Lung (tissue), 12 donors: ENCODE data around the gene IGSF23. TPM values are rescaled to one million over a fixed set of nuclear protein-coding genes. Genes with fewer than 3 reads are reported as not detected.
A peak's percentile ranks its signal among the peaks of the same experiment; 100 is the strongest.

ENCODE experiments used
- ATAC-seq: fragments of 200-7000 bp; cut with Tn5 transposase; one replicate; pipeline ENCODE4 v1.9.1; 2020; ENCODE audit warnings: moderate number of reproducible peaks; ENCODE audit not compliant: insufficient read depth, low FRiP score
- DNase-seq, 3 donors: peaks; one replicate each; pipeline ENCODE4 v3.0.0-alpha.2; 2013 to 2017
- H3K27ac ChIP-seq, 2 donors: one replicate each; pipeline ENCODE4 v1.5.1; 2013; ENCODE audit warnings: mild to moderate bottlenecking in 2 of 2, moderate library complexity in 2 of 2, control low read depth in 1 of 2, inconsistent platforms in 1 of 2, low read depth in 1 of 2, low read length in 1 of 2
- H3K27me3 ChIP-seq, 3 donors: one replicate each; pipeline ENCODE4 v1.5.1; 2013; ENCODE audit warnings: low read length in 2 of 3; ENCODE audit not compliant: control insufficient read depth in 3 of 3, insufficient read depth in 3 of 3
- H3K36me3 ChIP-seq, 4 donors: one replicate each; pipeline ENCODE4 v1.5.1; 2013; ENCODE audit warnings: low read length in 4 of 4, mild to moderate bottlenecking in 1 of 4, moderate library complexity in 1 of 4; ENCODE audit not compliant: control insufficient read depth in 4 of 4, insufficient read depth in 4 of 4
- H3K4me1 ChIP-seq, 5 donors: one replicate each; pipeline ENCODE4 v1.5.1; 2013; ENCODE audit warnings: low read length in 5 of 5, mild to moderate bottlenecking in 2 of 5, moderate library complexity in 1 of 5; ENCODE audit not compliant: control insufficient read depth in 5 of 5, insufficient read depth in 5 of 5
- H3K4me3 ChIP-seq: one replicate; pipeline ENCODE4 v1.5.1; 2013; ENCODE audit warnings: mild to moderate bottlenecking, control low read depth, moderate library complexity
- H3K9ac ChIP-seq, 2 donors: one replicate each; pipeline ENCODE4 v1.5.1; 2013; ENCODE audit warnings: low read length in 2 of 2, control low read depth in 1 of 2; ENCODE audit not compliant: insufficient read depth in 1 of 2
- H3K9me3 ChIP-seq, 4 donors: one replicate each; pipeline ENCODE4 v1.5.1; 2013; ENCODE audit warnings: low read length in 3 of 4, mild to moderate bottlenecking in 1 of 4, moderate library complexity in 1 of 4; ENCODE audit not compliant: control insufficient read depth in 4 of 4, insufficient read depth in 3 of 4
- CTCF ChIP-seq: IDR thresholded peaks from 2 replicates; pipeline ENCODE4 v1.5.1; 2012; ENCODE audit warnings: mild to moderate bottlenecking; ENCODE audit errors: control extremely low read depth, extremely low read depth
- WGBS, 2 donors: extraction: QIAGEN DNeasy Blood & Tissue Kit; methylation state at CpG; one replicate each; pipeline ENCODE4 v1.1.7; 2013; 5-methylcytosine and 5-hydroxymethylcytosine counted together
- polyA plus RNA-seq, 2 donors: library from polyadenylated mRNA; stranded (reverse); fragments of 200-250 nt; gene quantifications; one replicate each; pipeline ENCODE4 v1.2.1, GENCODE V29; 2013
- total RNA-seq, 2 donors: library from RNA; depleted of rRNA in 1 of 2; stranded (reverse); fragments of >200 nt in 1 of 2; gene quantifications; one replicate each; pipeline ENCODE4 v1.2.1, GENCODE V29; 2014 to 2021
- donor health status: control.
- donor health status: control.
- donor health status: Bipolar disorder and iron deficiency.
- donor health status: healthy.
- donor health status: DM: yes; HTN: yes; CAD: no.

Gene IGSF23
- total and polyA plus RNA-seq, 4 donors, result not detected

- H3K4me3 ChIP-seq, result no peak overlapping the region
- TF ChIP-seq CTCF, result no peak
- H3K9me3 ChIP-seq, result no peaks in the 10 kb centered on the region
- no peak overlapping the region for H3K9ac ChIP-seq
- H3K4me1 ChIP-seq, result no peaks in the 10 kb centered on the region
- 23 to 55% methylated on average over 4 of the region's 4 CpGs for whole genome bisulfite sequencing, 2 donors
- H3K36me3 ChIP-seq, result no peaks in the 10 kb centered on the region
- H3K27me3 ChIP-seq, result peaks cover 0 to 3% (median 0%) of the 10 kb centered on the region in 3 donors
- no peak overlapping the region for H3K27ac ChIP-seq
- DNase-seq, result no peak
- ATAC-seq, result no peak
These were observed 40.8 kb upstream of the IGSF23 start for GRCh38 chr19:44572581-44572900.

- Histone ChIP-seq H3K27me3 (no peaks in the 10 kb centered on the region), H3K36me3 (no peaks in the 10 kb centered on the region), H3K4me1 (no peaks in the 10 kb centered on the region), H3K4me3 (no peak overlapping the region), H3K9me3 (no peaks in the 10 kb centered on the region), H3K9ac (peak overlapping the region in 1 of 2 donors; percentile 49), H3K27ac (no peak overlapping the region)
- WGBS, 2 donors, result 93 to 95% methylated on average over 4 of the region's 4 CpGs
- TF ChIP-seq CTCF, result no peak
- ATAC-seq, result no peak
- DNase-seq, result no peak
These were observed 40.2 kb upstream of the IGSF23 start for GRCh38 chr19:44573183-44573582.

- no peaks in the 10 kb centered on the region for H3K4me1 ChIP-seq
- no peak for TF ChIP-seq CTCF
- 79 to 88% methylated on average over 4 of the region's 4 CpGs for whole genome bisulfite sequencing, 2 donors
- ATAC-seq (no peak), DNase-seq (peak in 2 of 3 donors; percentile 53 to 59)
- no peak overlapping the region for H3K4me3 ChIP-seq
- no peaks in the 10 kb centered on the region for H3K27me3 ChIP-seq
- no peaks in the 10 kb centered on the region for H3K36me3 ChIP-seq
- H3K27ac ChIP-seq, result no peak overlapping the region
- no peaks in the 10 kb centered on the region for H3K9me3 ChIP-seq
- peak overlapping the region in 1 of 2 donors; percentile 49 for H3K9ac ChIP-seq
These were observed 39.7 kb upstream of the IGSF23 start for GRCh38 chr19:44573627-44574026.

GRCh38 chr19:44574186-44574950 is 39.0 kb upstream of the IGSF23 start:
- DNase-seq (no peak), ATAC-seq (no peak)
- H3K9me3 ChIP-seq, result no peaks in the 10 kb centered on the region
- no peak overlapping the region for H3K4me3 ChIP-seq
- H3K27ac ChIP-seq, result no peak overlapping the region
- H3K36me3 ChIP-seq, result no peaks in the 10 kb centered on the region
- 84 to 90% methylated on average over 8 of the region's 8 CpGs for WGBS, 2 donors
- H3K4me1 ChIP-seq, result no peaks in the 10 kb centered on the region
- no peaks in the 10 kb centered on the region for H3K27me3 ChIP-seq
- no peak for TF ChIP-seq CTCF
- H3K9ac ChIP-seq, result no peak overlapping the region
